HG03354 (cell line): ENCODE data around the gene ZSCAN5C.
"Not testable (repeated sequence)": the region's sequence is repeated elsewhere in the genome, so short reads cannot be mapped to it uniquely, and the experiment has no call there.

Source experiments
- ATAC-seq: cut with Tn5 transposase; IDR thresholded peaks from one replicate; pipeline ENCODE4 v1.9.1; 2021; ENCODE audit warnings: mild to moderate bottlenecking; ENCODE audit not compliant: unreplicated experiment, poor library complexity, severe bottlenecking

ZSCAN5C gene

GRCh38 chr19:56189785-56190184 is 12.3 kb upstream of the ZSCAN5C start:
- no peak for ATAC-seq

GRCh38 chr19:56191115-56191514 is 11.0 kb upstream of the ZSCAN5C start:
- no peak for ATAC-seq

- no peak for ATAC-seq
Measured at GRCh38 chr19:56191711-56192110, 10.4 kb upstream of the ZSCAN5C start.

GRCh38 chr19:56193981-56194640 is 8.0 kb upstream of the ZSCAN5C start:
- ATAC-seq, result no peak

- not testable (repeated sequence) for ATAC-seq
Measured at GRCh38 chr19:56197646-56198045, 4.4 kb upstream of the ZSCAN5C start, which contains the start of gene ZSCAN5B. TSS of gene ZSCAN5B (minus strand) at chr19:56197783. CDS start at chr19:56193052, 4,731 bp downstream.

GRCh38 chr19:56199687-56200086 is 2.4 kb upstream of the ZSCAN5C start:
- ATAC-seq, result no peak

- not testable (repeated sequence) for ATAC-seq
Measured at GRCh38 chr19:56207581-56207980, 5.5 kb downstream of the ZSCAN5C start.

- ATAC-seq, result no peak
Measured at GRCh38 chr19:56209091-56209490, 7.0 kb downstream of the ZSCAN5C start.

- ATAC-seq, result not testable (repeated sequence)
Measured at GRCh38 chr19:56210036-56210435, 8.0 kb downstream of the ZSCAN5C start.

- no peak for ATAC-seq
Measured at GRCh38 chr19:56211718-56212117, 9.6 kb downstream of the ZSCAN5C start.

GRCh38 chr19:56217039-56217949 is 15.2 kb downstream of the ZSCAN5C start:
- no peak for ATAC-seq

- no peak for ATAC-seq
Measured at GRCh38 chr19:56218961-56219360, 16.9 kb downstream of the ZSCAN5C start.

GRCh38 chr19:56221442-56221841 is 19.4 kb downstream of the ZSCAN5C start:
- ATAC-seq, result not testable (repeated sequence)

GRCh38 chr19:56221851-56222250 is 19.8 kb downstream of the ZSCAN5C start:
- no peak for ATAC-seq

GRCh38 chr19:56222901-56223300 is 20.8 kb downstream of the ZSCAN5C start:
- ATAC-seq, result no peak

- ATAC-seq, result no peak
Measured at GRCh38 chr19:56223481-56223880, 21.4 kb downstream of the ZSCAN5C start.

GRCh38 chr19:56245121-56245740 is 43.2 kb downstream of the ZSCAN5C start:
- no peak for ATAC-seq

- not testable (repeated sequence) for ATAC-seq
Measured at GRCh38 chr19:56245764-56246163, 43.7 kb downstream of the ZSCAN5C start.

GRCh38 chr19:56248736-56249338 is 46.8 kb downstream of the ZSCAN5C start:
- ATAC-seq, result not testable (repeated sequence)
